ENCODE results near the gene MMP1. TPM values are rescaled to one million over a fixed set of nuclear protein-coding genes. Genes with fewer than 3 reads are reported as not detected.
A peak's percentile ranks its signal among the peaks of the same experiment; 100 is the strongest.

Gene MMP1
- total RNA-seq, 1 donor from 2014 or later: 4.1 TPM

DNA sequence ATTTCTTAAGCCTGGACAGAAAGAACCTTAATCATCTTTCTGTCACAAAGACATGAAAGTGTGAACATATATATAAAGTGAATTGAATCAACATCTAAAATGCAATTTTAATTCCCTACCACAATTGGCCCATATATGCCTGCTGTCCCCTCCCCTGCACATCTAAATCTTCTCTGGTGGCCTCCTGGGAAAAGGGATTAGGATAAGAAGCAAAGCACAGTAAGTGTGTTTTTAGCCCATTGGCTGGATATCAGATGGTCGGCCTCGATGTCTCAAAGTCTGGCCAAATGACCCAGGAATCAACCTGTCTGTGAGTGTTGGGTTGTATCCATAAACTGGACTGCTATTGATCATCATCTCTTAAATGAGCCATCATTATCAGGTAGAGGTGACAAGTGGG is 39.7 kb upstream of the MMP1 start:
- no peak overlapping the region for H3K4me3 Mint-ChIP-seq (ENCODE audit: unreplicated experiment)
- TF ChIP-seq, protein P1, sequence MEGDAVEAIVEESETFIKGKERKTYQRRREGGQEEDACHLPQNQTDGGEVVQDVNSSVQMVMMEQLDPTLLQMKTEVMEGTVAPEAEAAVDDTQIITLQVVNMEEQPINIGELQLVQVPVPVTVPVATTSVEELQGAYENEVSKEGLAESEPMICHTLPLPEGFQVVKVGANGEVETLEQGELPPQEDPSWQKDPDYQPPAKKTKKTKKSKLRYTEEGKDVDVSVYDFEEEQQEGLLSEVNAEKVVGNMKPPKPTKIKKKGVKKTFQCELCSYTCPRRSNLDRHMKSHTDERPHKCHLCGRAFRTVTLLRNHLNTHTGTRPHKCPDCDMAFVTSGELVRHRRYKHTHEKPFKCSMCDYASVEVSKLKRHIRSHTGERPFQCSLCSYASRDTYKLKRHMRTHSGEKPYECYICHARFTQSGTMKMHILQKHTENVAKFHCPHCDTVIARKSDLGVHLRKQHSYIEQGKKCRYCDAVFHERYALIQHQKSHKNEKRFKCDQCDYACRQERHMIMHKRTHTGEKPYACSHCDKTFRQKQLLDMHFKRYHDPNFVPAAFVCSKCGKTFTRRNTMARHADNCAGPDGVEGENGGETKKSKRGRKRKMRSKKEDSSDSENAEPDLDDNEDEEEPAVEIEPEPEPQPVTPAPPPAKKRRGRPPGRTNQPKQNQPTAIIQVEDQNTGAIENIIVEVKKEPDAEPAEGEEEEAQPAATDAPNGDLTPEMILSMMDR (IDR thresholded peaks at IDR 0.05): no peak
- H3K9me3 Mint-ChIP-seq (ENCODE audit: low read depth): no peaks in the 10 kb centered on the region
- H3K27me3 Mint-ChIP-seq (ENCODE audit: low read depth): no peaks in the 10 kb centered on the region
- no peaks in the 10 kb centered on the region for H3K36me3 Mint-ChIP-seq (ENCODE audit: low read depth)
- peaks cover 33% of the 10 kb centered on the region for H3K4me1 Mint-ChIP-seq (ENCODE audit: low read depth)
- DNase-seq (ENCODE audit: low spot score): no peak
- no peak overlapping the region for H3K27ac Mint-ChIP-seq (ENCODE audit: unreplicated experiment)

DNA sequence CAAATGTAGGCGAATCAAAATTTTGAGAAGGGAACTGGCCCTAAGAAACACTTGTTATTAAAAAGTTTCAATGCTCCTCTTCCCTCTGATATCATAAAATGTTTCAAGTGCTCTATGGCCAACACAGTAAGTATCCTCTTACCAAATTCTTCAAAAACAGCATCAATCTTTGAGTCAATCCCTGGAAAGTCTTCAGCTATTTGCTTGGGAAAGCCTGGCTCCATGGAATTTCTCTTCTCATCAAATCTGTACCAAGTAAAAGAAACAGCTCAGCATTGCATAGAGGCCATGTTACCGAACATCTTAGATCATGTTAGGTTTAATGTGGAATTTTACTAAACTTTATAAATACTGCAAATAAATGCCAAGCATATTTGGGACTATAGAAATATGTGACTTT is 39.2 kb upstream of the MMP1 start:
- TF ChIP-seq, protein P1 (IDR thresholded peaks at IDR 0.05): no peak
- Mint-ChIP-seq H3K36me3 (ENCODE audit: low read depth) (no peaks in the 10 kb centered on the region), H3K9me3 (ENCODE audit: low read depth) (no peaks in the 10 kb centered on the region), H3K27me3 (ENCODE audit: low read depth) (no peaks in the 10 kb centered on the region), H3K4me3 (ENCODE audit: unreplicated experiment) (no peak overlapping the region), H3K4me1 (ENCODE audit: low read depth) (peaks cover 33% of the 10 kb centered on the region), H3K27ac (ENCODE audit: unreplicated experiment) (no peak overlapping the region)
- DNase-seq (ENCODE audit: low spot score): no peak

DNA sequence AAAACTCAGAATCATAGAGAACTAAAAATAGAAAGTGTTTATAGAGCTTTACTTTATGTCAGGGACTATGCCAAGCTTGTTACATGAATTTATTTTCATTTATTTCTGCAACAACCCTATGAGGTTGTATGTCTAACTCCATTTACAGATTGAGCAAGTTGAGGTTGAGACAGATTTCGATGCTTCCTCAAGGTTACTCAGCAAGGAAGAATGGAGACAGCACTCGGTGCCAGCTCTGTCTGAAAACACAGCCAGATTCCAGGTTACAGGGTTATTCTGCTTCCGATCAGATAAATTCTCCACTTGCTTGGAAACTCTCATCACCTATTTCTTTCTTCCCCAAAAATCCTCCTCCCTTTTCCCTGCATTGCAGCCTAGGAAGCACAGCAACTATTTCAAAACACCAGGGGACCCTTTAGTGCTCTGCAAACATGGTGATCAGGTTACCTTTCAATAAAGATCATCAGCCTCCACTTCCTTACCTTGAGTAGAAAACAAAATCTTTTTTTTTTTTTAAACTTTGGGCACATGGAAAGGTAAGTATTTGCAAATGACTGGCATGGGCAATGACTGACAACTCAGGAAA is 38.4 kb upstream of the MMP1 start:
- Mint-ChIP-seq H3K27ac (ENCODE audit: unreplicated experiment) (peak overlapping the region; percentile 82), H3K27me3 (ENCODE audit: low read depth) (no peaks in the 10 kb centered on the region), H3K9me3 (ENCODE audit: low read depth) (no peaks in the 10 kb centered on the region), H3K36me3 (ENCODE audit: low read depth) (no peaks in the 10 kb centered on the region), H3K4me3 (ENCODE audit: unreplicated experiment) (no peak overlapping the region), H3K4me1 (ENCODE audit: low read depth) (peaks cover 33% of the 10 kb centered on the region)
- TF ChIP-seq, protein P1 (IDR thresholded peaks at IDR 0.05): no peak
- no peak for DNase-seq (ENCODE audit: low spot score)

DNA sequence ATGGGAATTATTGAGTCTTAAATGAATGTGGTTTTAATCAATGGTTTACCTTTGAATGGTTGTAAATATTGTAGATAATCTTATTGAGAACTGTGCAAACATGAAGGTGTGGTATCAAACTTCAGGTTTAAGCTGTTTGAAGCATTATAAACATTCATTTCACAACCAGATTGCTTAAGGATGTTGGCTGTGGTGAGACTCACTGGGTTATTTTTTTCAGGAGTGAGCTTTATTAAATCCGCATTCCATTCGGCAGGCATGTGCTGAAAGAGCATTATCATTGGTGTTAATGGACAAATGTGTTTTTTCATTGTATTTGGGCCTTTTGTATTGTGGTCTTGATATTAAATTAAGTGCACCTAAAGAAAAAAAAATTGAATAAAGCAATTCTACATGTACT is 35.8 kb upstream of the MMP1 start:
- H3K4me3 Mint-ChIP-seq (ENCODE audit: unreplicated experiment): no peak overlapping the region

DNA sequence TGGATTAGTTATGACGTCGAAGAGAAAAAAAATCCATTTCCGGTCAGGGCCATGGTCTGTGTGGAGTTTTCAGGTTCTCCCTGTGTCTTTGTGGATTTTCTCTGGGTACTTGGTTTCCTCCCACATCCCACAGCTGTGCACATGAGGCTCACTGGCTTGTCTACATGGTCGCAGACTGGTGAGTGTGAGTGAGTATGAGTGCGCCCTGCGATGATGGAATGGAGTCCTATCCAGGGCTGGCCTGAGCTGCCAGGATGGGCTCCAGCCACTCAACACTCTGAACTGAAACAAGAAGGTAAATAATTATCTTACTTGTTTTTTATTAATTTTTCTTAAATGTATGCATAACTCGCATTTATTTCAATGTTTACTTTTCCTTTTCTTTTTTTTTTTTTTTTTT is 34.7 kb upstream of the MMP1 start:
- Mint-ChIP-seq H3K9me3 (ENCODE audit: low read depth) (no peaks in the 10 kb centered on the region), H3K36me3 (ENCODE audit: low read depth) (no peaks in the 10 kb centered on the region), H3K27me3 (ENCODE audit: low read depth) (no peaks in the 10 kb centered on the region), H3K27ac (ENCODE audit: unreplicated experiment) (no peak overlapping the region), H3K4me1 (ENCODE audit: low read depth) (peaks cover 38% of the 10 kb centered on the region), H3K4me3 (ENCODE audit: unreplicated experiment) (no peak overlapping the region)
- TF ChIP-seq, protein P1 (IDR thresholded peaks at IDR 0.05): no peak
- no peak for DNase-seq (ENCODE audit: low spot score)

More for the DNA sequence above, 35.8 kb upstream of the MMP1 start:
- Mint-ChIP-seq H3K4me1 (ENCODE audit: low read depth) (peaks cover 38% of the 10 kb centered on the region), H3K27ac (ENCODE audit: unreplicated experiment) (no peak overlapping the region), H3K27me3 (ENCODE audit: low read depth) (no peaks in the 10 kb centered on the region), H3K9me3 (ENCODE audit: low read depth) (no peaks in the 10 kb centered on the region), H3K36me3 (ENCODE audit: low read depth) (no peaks in the 10 kb centered on the region)
- no peak for DNase-seq (ENCODE audit: low spot score)
- TF ChIP-seq, protein P1 (IDR thresholded peaks at IDR 0.05): no peak

Measured in chondrocyte (in vitro differentiated cells).